DND-41 (cell line): ENCODE results near the gene APEH.

Source experiments
- EZH2 ChIP-seq: IDR thresholded peaks from 3 replicates; pipeline ENCODE4 v1.6.1; 2012; ENCODE audit warnings: borderline replicate concordance, low read depth, mild to moderate bottlenecking, moderate library complexity, low read length, inconsistent platforms; ENCODE audit not compliant: severe bottlenecking
- TF ChIP-seq, protein P1 (sequence below): IDR thresholded peaks from 2 replicates; pipeline ENCODE4 v1.5.1; 2012; ENCODE audit warnings: borderline replicate concordance, low read length, moderate library complexity, mild to moderate bottlenecking; ENCODE audit not compliant: poor library complexity, severe bottlenecking; ENCODE audit errors: extremely low read depth

DNA sequence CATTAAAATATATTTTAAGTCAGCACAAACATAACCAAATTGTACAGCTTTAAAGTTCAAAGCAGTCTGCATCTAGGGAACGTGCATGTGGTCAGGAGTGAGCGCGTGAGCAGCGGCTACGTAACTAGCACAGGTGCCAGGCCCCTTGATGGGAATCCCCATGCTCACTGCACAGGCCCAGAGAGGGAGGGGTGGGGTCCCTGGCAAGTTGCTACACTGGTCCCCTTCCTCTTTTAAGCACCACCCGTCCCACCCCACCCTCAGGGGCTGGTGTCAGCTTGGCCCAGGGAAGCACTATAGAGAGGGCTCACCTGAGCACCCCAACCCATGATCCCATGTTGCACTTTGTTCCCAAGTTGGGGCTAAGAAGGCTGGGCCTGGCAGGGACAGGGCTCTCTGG lies 50.4 kb downstream of the APEH start:
- TF ChIP-seq, protein P1, sequence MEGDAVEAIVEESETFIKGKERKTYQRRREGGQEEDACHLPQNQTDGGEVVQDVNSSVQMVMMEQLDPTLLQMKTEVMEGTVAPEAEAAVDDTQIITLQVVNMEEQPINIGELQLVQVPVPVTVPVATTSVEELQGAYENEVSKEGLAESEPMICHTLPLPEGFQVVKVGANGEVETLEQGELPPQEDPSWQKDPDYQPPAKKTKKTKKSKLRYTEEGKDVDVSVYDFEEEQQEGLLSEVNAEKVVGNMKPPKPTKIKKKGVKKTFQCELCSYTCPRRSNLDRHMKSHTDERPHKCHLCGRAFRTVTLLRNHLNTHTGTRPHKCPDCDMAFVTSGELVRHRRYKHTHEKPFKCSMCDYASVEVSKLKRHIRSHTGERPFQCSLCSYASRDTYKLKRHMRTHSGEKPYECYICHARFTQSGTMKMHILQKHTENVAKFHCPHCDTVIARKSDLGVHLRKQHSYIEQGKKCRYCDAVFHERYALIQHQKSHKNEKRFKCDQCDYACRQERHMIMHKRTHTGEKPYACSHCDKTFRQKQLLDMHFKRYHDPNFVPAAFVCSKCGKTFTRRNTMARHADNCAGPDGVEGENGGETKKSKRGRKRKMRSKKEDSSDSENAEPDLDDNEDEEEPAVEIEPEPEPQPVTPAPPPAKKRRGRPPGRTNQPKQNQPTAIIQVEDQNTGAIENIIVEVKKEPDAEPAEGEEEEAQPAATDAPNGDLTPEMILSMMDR, result no peak
- TF ChIP-seq EZH2, result no peak
